GM18505 (cell line): Measurements from ENCODE around the gene OXSR1.

Experiments
- ATAC-seq: cut with Tn5 transposase; IDR thresholded peaks from one replicate; pipeline ENCODE4 v1.9.1; 2021; ENCODE audit not compliant: unreplicated experiment
- POLR2A ChIP-seq: IDR thresholded peaks from 4 replicates; pipeline ENCODE4 v1.6.1; 2011; ENCODE audit warnings: borderline replicate concordance; ENCODE audit not compliant: insufficient read depth, insufficient read length; ENCODE audit errors: extremely low read depth

OXSR1 gene

DNA sequence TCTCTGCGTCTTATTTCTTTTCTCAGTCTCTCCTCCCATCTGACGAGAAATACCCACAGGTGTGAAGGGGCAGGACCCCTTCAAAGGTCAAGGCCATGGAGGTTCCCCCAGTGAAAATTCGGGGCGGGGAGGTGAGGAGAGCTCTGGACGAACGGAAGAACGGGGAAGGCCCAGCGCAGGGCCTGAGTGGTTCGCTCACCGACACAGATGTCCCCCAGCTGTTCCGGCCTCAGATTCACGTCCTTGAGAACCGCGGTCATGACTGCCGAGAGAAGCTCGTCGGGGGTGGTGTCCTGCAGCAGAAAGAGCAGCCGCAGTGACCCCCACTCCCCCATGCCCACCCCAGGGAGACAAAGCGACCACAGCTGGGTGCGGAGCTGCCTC is 29.0 kb upstream of the OXSR1 start:
- TF ChIP-seq POLR2A = no peak
- no peak for ATAC-seq

GRCh38 chr3:38136777-38137614 is 28.3 kb upstream of the OXSR1 start, which contains the start of gene ACAA1:
Gene ACAA1, minus strand, starts transcription at chr3:38137127. Its CDS starts 92 bp downstream, at chr3:38137035.
- peak; percentile 91 for ATAC-seq
- TF ChIP-seq POLR2A = peak; percentile 91

- no peak for ATAC-seq
- no peak for TF ChIP-seq POLR2A
Measured at GRCh38 chr3:38137615-38138348, 27.6 kb upstream of the OXSR1 start.

GRCh38 chr3:38138349-38139190 is 26.8 kb upstream of the OXSR1 start, which contains the start of gene MYD88:
Gene MYD88, plus strand, starts transcription at chr3:38138661. Its CDS starts 40 bp downstream, at chr3:38138701.
- peak; percentile 95 for TF ChIP-seq POLR2A

GRCh38 chr3:38139191-38139590 is 26.1 kb upstream of the OXSR1 start:
- no peak for ATAC-seq

More at GRCh38 chr3:38138349-38139190, 26.8 kb upstream of the OXSR1 start, which contains the start of gene MYD88:
- peak; percentile 43 for ATAC-seq

GRCh38 chr3:38139652-38140051 is 25.7 kb upstream of the OXSR1 start:
- no peak for ATAC-seq
- no peak for TF ChIP-seq POLR2A

More at GRCh38 chr3:38139191-38139590, 26.1 kb upstream of the OXSR1 start:
- TF ChIP-seq POLR2A = no peak

DNA sequence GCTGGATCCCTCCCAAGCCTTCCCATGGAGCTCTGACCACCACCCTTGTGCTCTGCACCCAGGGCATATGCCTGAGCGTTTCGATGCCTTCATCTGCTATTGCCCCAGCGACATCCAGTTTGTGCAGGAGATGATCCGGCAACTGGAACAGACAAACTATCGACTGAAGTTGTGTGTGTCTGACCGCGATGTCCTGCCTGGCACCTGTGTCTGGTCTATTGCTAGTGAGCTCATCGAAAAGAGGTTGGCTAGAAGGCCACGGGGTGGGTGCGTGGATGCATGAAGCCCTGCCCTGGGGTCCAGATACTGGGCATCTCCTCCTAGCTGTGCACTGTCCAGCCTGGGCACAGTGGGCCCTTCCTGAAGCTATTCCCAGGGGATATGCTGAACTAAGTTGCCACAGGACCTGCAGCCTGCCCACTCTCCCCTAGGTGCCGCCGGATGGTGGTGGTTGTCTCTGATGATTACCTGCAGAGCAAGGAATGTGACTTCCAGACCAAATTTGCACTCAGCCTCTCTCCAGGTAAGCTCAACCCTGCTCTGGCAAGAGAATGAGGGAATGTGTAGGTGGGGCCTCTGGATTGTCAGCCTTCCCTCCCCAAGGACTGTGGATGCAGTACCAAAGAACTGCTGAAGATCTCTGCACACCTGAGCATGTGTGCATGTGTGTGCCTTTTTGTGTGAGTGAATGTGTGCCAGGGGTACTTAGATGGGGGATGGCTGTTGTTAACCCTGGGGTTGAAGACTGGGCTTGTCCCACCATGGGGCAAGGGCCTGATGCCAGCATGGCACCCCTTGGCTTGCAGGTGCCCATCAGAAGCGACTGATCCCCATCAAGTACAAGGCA is 24.8 kb upstream of the OXSR1 start:
- no peak for ATAC-seq
- no peak for TF ChIP-seq POLR2A

GRCh38 chr3:38141173-38141951 is 24.0 kb upstream of the OXSR1 start:
- no peak for TF ChIP-seq POLR2A
- no peak for ATAC-seq

GRCh38 chr3:38141952-38142273 is 23.4 kb upstream of the OXSR1 start:
- TF ChIP-seq POLR2A = no peak
- ATAC-seq = no peak

GRCh38 chr3:38142959-38143358 is 22.4 kb upstream of the OXSR1 start:
- no peak for ATAC-seq
- no peak for TF ChIP-seq POLR2A

DNA sequence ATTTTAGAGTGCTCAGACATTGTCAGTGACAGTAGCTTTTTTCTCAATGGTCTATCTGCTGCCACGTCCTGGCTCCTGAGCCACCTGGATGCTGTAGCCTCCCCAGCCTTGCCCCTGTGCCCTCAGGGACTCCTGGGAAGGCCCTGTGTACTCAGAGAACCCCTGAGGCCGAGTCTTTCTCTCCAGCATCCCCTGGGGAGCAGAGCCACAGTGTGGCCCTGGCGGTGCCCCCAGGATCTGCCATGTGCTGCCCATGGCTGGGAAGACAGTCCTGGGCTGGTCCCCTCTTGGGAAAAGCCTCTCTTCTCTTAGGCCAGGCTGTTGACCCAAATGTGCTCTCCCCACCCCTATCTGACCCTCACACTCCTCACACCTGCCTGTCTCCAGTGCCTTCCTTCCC is 21.8 kb upstream of the OXSR1 start:
- no peak for ATAC-seq
- no peak for TF ChIP-seq POLR2A
